Measurements from ENCODE around the gene LSP1.

DNA sequence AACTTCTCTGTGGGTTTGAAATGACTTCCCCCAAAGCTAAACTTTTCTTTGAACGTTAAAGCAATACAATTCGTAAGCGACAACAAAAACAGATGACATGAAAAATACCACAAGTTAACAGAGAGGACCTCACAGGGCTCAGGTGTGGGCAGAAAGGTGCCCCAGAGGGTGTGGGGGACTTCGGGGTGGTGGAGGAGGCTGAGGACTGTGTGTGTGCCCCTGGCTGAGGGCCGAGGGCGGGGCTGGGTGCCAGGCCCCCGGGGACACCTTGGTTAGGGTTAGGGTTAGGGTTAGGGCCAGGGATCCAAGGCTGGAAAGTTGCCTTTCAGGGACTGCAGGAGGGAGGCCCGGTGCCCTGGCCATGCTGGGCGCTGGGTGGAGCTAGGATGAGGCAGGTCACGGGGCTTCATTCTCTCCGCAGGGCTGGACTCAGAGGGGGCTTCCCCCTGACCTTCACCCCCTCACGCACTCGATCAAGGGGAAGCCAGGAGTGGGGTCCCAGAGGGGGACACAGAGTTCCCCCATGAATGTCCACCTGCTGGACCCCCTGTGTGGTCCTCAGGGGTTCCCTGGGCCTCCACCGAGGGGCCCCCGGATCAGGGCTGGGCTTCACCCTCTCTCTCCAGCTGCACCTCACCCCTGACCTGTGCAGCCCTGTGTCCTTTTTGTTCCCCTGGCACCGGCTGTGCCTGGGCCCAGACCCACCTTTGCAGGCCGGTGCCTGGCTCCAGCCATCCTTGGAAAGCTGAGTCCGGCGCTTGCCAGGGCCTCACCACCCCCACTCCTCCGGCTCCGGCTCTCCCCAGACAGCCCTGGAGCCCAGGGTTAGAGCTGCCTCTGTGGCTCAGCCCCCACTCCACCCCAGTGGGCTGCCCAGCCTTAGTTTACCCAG, 7.1 kb upstream of the LSP1 start:
- TF ChIP-seq, protein P1, sequence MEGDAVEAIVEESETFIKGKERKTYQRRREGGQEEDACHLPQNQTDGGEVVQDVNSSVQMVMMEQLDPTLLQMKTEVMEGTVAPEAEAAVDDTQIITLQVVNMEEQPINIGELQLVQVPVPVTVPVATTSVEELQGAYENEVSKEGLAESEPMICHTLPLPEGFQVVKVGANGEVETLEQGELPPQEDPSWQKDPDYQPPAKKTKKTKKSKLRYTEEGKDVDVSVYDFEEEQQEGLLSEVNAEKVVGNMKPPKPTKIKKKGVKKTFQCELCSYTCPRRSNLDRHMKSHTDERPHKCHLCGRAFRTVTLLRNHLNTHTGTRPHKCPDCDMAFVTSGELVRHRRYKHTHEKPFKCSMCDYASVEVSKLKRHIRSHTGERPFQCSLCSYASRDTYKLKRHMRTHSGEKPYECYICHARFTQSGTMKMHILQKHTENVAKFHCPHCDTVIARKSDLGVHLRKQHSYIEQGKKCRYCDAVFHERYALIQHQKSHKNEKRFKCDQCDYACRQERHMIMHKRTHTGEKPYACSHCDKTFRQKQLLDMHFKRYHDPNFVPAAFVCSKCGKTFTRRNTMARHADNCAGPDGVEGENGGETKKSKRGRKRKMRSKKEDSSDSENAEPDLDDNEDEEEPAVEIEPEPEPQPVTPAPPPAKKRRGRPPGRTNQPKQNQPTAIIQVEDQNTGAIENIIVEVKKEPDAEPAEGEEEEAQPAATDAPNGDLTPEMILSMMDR (IDR thresholded peaks at IDR 0.05), result no peak
- TF ChIP-seq POLR2AphosphoS5 (IDR thresholded peaks at IDR 0.05), result no peak
